CD4-positive, alpha-beta T cell treated with Interleukin-6 for 4 hours (primary cell): Measurements from ENCODE around the gene ACSF2.
A peak's percentile ranks its signal among the peaks of the same experiment; 100 is the strongest.
"Not testable (repeated sequence)": the region's sequence is repeated elsewhere in the genome, so short reads cannot be mapped to it uniquely, and the experiment has no call there.

Source experiments
- DNase-seq: peaks from one replicate; pipeline ENCODE4 v3.0.0-alpha.2; 2020; ENCODE audit warnings: mixed read lengths

ACSF2 gene

DNA sequence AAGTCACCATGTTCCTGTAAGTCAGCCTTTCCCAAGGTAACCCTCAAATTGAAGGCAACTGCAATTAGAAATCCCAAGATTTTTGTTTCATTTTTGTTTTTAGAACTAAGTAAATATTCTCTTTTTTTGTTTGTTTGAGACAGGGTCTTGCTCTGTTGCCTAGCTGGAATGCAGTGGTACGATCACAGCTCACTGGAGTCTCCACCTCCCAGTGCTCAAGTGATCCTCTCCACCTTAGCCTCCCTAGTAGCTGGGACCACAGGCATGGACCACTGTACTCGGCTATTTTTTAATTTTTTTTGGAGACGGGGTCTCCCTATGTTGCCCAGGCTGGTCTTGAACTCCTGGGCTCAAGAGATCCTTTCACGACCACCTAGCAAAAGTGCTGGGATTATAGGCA lies 18.1 kb upstream of the ACSF2 start:
- DNase-seq = no peak

DNA sequence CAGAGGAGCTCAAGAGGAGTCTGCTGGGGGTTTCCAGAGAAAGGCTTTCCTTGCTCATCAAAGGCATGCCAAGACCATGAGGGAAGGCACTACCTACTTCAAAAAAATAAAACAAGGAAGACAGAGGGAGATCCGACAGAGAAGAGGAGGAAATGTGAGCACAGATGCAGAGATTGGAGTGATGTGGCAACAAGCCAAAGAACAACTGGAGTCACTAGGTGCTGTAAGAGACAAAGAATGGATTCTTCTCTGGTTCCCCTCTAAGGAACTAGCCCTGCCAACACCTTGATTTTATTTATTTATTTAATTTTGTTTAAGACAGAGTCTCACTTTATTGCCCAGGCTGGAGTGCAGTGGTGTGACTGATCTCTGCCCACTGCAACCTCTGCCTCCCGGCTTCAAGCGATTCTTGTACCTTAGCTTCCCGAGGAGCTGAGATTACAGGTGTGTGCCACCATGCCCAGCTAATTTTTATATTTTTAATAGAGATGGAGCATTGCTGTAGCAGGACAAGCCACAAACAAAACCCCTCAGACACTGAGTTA lies 13.8 kb upstream of the ACSF2 start:
- no peak for DNase-seq

DNA sequence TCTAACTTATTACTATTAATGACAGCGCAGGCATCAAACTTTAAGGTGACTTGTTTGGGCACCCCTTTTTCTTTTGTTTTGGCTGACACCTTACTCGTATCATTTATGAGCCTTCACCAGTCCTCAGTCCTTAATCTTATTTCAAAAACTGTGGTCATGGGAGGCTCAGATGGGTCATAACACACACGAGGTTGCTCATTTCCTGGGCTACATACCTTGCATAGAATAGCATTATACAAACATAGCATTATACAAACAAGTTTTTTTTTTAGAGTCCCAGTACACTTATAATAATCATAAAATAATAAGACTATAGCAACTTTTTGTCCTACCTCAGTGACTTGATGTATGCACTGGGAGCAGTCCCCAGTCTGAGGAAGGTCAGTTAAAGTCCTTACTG lies 11.2 kb upstream of the ACSF2 start:
- DNase-seq = no peak

DNA sequence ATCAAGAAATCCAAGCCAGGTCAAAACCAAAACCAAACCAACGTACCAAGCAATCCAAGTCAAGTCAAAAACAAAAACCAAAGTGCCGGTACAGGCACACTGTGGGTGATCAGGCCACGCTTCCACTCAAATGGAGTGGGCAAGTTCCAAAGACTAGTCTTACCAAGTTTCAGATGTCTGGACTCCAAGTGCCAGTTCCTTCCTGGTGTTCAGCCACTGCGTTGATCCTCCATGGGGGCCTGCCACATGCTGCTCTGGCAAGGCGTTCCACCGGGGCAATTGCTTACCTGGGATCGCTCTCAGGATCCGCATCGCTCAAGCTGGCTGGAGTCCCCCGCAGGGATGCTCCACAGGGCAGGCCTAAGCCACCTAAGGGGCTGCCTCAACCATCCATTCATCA lies 6.4 kb upstream of the ACSF2 start:
- not testable (repeated sequence) for DNase-seq

DNA sequence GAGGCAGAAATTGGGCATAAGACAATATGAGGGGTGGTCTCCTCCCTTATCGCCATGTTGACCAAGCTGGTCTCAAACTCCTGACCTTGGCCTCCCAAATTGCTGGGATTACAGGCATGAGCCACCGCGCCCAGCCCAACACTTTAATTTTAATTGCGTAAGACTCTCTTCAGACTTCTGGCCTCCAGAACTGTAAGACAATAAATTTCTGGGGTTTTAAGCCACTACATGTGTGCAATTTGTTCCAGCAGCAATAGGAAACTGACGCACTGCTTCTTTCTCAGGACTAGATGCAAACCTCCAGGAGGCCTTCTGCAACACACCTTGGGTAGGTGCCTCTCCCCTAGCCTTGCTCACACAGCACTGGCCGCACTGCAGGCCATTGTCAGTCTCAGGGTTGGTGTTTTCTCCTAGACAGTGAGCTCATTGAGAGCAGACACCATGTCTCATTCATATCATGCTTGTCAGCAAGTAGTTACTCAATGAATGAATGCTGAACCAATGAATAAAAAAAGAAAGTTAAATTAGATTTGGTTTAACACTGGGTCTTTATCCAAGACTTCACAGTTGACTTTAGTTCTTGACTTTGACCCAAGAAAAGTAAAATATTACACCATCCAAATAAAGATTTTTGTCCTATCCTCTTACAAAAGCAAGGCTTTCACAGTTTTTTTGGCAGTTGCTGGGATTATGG lies 5.5 kb upstream of the ACSF2 start:
- DNase-seq = no peak

DNA sequence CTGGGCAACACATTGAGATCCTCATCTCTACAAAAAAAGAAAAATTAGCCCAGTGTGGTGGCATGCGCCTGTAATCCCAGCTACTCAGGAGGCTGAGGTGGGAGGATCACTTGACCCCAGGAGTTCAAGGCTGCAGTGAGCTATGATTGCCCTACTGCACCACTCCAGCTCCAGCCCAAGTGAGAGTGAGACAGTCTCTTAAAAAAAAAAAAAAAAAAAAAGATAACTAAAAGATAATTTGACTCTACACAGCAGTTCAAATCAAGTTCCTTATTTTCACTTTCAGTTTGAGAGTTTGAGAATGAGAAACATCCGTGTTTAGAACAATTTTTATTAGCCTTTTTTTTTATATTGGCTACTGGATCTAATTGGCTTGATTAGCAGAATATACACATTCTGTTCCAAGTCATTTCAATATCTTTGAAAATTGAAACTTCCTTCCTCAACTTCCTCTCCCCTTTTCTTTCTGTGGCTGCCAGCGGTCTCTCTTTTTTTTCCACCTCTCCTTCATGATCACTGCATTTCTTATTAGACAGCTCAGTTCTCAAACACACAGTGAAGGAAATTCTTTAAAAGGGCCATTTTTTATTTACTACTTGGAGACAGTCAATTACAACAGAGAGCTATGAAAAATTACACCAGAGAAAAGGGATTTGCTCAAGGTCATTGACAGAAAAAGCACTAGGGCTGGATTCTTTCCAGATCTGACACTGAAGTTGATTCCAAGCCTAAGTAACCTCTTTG lies 4.5 kb upstream of the ACSF2 start:
- DNase-seq = peak; percentile 11

DNA sequence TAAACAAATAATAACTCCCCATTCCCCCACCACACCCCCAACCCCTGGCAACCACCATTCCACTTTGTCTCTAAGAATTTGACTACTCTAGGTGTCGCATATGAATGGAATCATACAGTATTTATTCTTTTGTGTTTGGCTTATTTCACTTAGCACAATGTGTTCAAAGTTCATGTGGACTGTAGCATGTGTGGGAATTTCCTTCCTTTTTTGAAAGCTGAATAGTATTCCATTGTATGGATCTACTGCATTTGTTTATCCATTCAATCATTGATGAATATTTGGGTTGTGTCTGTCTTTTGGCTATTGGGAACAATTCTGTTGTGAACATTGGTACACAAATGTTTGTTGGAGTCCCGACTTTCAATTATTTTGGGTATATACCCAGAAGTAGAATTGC lies 3.3 kb upstream of the ACSF2 start:
- no peak for DNase-seq

DNA sequence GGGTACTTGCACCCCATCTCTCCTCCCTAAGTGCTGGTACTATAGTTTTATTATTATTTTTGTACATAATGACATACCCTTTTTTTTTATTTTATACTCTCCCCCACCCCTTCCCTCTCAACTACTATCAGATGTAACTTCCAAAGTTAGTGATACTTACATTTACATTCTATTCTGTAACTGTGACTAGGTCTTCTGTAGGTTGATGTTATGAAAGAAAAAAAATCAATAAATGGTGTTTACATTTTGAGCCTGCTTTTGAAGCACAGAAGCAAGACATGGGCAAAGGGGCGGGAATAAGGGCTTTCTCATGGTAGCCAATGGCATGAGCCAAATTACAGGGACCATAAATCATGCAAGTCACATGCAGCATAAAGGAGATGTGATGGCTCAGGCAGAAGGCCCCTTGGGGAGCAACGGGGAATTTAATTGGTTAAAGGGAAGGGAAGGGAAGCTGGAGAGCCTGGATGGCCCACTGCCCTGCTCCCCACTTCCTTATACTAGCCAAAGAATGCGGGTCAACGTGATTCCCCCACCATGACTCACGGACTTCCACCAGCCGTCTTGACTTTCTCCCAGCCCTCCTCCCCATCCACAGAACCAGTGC lies 2.4 kb upstream of the ACSF2 start:
- DNase-seq = no peak

DNA sequence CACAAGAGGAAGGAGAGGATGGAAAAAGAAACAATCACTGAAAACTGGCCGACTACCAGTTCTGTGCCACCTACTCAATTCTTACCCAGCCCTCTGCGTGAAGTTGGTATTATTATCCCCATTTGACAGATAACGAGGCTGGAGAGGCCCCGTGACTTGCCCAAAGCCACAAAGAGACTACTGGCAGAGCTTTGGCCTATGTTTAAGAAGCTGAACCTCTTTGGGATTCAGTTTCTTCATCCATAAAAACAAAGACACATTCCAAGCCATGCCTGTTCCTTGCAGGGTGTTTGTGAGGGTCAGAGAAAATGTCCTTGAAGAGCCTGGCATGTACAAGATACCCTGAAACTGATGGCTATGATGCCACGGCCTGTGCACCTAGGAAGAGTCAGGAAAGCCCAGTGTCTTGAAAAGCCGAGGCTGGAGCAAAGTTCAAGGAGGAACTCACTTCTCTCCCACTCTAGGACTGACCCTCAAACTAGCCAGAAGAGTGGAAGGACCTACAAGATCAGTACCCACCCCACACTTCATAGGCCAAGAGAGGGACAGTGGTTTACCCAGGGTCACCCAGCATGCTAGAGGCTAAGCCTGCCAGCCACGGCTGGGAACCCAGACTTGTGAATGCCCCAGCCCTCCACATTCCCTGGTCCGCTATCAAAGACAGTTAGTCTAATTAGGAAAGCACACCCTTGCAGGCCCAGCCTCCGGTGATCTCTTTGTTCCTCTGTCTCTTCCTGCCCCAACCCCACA lies 1.6 kb upstream of the ACSF2 start:
- DNase-seq = no peak

DNA sequence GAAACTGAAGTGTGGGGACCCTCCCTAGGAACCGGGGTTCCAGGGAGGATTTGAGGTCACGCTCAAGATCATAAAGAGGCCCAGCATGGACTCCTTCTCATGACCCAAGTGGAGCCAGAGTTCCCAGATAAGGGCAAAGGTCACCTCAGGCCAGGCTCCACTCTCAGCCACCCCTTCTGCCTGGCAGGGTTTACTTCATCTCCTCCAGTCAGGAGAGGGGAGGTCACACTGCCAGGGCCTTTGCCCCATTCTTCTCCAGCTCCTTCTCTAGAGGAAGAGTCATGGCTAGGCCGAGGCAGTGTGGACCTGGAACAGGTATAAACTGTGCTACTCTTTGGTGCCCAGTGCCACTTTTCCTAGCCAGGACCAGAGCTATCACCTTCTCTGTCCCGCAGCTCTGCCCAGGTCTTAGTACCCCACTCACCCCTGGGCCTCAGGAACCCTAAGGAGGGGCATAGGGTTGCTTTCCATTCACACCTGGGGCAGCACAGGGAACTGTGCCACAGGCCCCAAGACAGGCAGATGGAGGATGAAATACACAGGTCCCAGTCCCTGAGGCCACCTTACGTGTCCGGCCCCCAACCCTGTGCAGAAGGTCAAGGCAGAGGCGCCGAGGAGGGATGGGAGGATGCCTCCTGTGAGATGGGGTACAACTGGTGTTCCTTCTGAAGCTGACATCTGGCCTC lies 879 bp upstream of the ACSF2 start:
- no peak for DNase-seq

DNA sequence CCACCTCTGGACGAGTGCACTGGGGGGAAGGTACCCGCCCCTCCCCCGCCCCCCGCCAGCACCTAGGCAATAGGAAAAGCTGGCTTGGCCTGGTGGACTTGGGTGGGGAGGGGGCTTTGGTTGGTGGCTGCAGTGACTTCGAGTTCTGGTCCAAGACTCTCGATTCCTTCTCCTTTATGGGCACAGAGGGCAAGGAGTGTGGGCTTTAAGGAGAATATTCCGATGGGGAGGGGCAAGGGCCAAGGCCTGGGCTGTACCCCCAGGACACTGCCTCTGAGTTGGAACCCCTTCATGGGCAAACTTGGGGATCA lies 409 bp downstream of the ACSF2 start:
- DNase-seq = no peak

DNA sequence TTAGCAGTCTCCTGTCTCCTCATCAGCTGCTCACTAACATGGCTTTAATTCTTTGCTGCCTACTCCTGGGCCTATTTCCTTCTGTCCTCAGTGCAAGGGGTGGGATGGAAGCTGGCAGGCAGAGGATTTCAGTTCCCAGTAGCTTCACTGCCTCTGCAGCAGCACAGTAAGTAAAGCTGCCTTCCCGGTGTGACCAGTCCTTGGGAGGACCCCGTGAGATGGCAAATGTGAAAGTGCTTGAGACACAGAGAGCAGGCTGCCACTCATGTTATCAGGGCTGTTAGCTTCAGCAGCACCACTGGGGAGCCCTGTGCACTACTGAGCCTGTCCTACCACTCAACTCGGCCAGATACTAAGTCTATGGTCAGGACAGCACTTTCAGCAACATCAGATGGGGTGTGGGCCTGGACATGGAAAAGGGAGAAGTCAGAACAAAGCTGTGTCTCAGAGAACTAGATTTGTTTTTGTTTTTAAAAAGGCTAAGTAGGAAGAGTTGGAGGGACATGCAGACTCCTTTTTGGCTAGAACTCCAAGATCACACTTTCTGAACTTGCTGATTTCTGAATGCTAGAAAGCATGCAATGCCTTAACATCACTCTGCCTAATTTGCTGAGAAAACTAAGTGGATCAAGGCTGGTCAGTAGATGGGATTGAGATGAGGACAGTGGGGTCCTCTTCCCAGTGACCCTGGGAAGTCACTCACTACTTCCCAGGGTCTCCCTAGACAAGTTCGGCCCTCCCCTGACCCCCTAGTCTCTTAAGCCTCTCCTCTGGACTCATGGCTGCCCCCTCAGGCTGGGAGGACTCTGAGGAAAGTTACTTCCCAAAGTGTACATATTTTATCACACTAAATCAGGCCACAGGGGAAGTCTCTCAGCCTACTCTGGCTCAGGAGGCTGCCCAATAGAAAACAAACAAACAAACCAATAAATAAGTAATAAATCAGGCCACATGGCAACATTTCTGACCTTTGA lies 1.1 kb downstream of the ACSF2 start:
- DNase-seq = peak; percentile 19

DNA sequence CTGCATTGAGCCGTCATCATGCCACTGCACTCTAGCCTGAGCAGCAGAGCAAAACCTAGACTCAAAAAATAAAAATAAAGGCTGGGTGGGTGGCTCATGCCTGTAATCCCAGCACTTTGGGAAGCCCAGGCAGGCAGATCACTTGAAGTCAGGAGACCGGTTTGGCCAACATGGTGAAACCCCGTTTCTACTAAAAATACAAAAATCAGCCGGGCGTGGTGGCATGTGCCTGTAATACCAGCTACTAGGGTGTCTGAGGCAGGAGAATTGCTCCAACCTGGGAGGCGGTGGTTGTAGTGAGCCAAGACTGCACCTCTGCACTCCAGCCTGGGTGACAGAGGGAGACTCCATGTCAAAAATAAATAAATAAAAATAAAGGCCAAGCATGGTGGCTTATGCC lies 2.1 kb downstream of the ACSF2 start:
- not testable (repeated sequence) for DNase-seq

DNA sequence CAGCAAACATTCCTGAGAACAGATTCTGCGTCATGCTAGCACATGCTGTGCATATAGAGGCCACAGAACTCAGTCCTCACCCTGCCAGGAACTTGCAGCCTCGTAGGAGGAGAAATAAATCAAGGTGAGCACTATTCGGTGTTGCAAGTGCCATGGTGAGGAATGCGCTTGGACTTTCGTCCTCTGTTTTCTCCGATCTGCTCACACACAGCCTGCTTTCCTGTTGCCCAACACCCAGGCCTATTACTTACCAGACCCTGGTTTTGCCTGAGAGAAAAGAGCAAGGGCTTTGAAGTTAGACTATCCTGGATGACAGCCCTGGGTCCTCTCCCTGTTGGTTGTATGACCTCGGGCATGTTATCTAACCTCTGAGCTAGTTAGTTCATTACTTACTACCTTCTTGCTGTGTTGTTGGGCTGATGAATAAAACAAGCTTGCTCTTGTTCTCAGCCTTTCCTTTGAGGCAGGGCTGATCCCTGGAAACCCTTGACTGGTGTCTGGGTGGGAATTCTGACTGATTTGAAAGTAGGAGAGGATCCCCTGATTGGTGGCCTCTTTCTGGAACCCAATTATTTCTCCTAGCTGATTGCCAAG lies 2.9 kb downstream of the ACSF2 start:
- DNase-seq = no peak

DNA sequence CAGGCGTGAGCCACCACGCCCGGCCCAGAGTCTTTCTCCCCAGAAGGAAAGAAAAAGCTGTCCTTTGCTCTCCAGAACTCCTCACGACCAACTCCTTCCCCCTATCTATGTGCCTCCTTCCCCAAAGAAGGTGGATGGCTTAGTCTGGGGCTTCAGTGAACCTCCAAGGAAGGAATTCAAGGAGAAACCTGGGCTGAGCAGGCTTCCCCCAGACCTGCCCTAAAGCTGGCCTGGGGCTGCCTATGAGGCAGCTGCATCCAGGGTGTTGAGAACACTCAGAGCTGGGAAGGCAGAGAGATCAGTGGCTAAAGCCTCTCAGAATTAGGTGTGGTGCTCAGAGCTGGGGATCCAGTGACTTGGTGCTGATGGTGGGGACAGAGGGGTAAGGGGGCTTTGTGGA lies 3.8 kb downstream of the ACSF2 start:
- DNase-seq = no peak

DNA sequence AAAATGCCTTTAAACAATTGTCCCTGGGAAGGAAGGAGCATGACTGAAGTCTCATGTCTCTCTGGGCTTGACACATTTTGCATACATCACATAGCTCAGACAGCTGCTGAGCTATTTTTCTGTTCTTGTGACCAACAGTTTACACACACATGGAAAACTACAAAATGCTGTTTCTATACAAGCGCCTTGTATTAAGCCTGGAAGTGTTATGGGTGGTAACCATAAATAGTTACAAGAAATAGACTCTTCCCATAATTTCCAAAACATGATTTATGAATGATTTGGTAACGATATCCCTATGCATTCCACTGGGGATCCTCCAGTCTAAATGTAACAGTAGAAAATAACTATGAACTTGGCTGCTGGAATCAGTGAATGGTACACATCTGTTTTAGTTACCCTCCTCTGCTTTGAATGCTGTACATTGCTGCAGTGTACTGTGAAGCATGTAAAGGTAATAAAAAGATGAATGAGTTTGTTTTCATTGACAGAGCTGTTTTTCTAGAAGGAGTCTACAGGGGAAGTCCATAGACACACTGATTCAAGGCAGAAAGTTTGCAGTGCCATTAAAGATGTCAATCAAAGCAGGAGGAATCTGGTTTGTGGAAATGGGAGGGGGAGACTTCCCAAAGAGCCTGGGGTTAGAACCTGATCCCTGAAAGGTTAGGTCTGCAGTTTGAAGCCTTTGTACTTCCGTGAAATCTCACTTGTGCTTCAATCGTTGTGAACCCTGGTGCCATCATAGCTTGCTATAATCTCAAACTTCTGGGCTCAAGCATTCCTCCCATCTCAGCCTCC lies 5.0 kb downstream of the ACSF2 start:
- no peak for DNase-seq

DNA sequence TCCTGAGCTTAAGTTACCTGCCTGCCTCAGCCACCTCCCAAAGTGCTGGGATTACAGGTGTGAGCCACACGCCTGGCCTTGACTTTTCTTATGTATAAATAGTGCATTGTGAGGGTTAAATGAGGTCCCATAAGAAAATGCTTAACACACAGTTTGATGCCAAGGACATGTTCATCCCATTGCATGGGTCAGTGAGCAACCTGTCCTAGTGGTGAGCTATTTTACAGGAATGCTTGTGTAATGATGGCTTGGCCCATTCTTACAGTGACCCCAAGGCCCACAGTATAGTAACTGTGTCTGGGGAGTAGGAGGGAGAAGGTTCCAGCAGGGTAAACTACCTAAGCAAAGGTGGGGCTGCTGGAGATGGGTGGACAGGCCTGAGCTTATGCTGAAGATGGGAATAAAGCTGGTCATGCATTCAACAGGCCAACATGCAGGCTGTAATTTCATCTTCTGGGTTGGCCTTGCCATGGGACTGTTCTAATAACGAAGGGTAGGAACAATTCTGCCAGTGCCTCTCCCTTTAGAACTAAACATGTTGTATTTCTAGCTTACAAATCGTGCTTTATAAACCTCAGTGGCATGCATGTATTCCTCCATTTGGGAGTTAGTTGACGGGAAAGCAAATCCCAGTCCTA lies 6.2 kb downstream of the ACSF2 start:
- no peak for DNase-seq

DNA sequence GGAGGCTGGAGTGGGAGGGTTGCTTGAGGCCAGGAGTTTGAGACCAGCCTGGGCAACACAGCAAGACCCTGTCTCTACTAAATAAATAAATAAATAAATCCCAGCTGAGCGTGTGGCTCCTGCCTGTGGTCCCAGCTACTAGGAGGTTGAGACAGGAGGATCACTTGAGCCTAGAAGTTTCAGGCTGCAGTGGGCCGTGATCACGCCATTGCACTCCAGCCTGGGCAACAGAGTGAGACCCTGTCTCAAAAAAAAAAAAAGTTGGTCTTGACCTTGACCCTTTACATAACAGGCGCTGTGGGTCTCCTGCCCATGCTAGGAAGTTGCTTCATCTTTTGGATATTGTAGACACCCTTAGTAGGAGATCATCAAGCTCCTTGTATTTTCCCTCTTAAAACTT lies 11.4 kb downstream of the ACSF2 start:
- DNase-seq = no peak

DNA sequence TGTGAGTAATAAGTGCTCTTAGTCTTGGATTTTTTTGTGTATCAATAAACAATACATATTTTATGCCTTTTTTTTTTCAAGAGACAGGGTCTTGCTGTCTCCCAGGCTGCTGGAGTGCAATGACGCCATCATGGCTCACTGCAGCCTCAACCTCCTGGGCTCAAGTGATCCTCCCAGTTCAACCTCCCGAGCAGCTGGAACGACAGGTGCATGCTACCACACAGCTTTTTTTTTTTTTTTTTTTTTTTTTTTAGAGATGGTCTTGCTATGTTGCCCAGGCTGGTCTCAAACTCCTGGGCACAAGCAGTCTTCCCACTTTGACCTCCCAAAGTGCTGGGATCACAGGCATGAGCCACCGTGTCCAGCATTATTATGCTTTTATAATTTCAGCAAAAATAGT lies 13.0 kb downstream of the ACSF2 start:
- DNase-seq = no peak
